GM18867 (cell line): ENCODE measurements around the gene DKK2.
A peak's percentile ranks its signal among the peaks of the same experiment; 100 is the strongest.

Source experiments
- ATAC-seq: cut with Tn5 transposase; IDR thresholded peaks from one replicate; pipeline ENCODE4 v1.9.1; 2021; ENCODE audit warnings: mild to moderate bottlenecking, moderate library complexity; ENCODE audit not compliant: unreplicated experiment

The DKK2 gene

GRCh38 chr4:107035819-107036583 is at the start of gene DKK2:
Gene DKK2 (minus strand): TSS chr4:107036313. CDS start chr4:107035591, 722 bp downstream.
- ATAC-seq, result no peak

- no peak for ATAC-seq
These were observed 41.1 kb upstream of the DKK2 start for GRCh38 chr4:107077192-107077591.

GRCh38 chr4:107072836-107073736 is 37.0 kb upstream of the DKK2 start:
- ATAC-seq, result no peak

GRCh38 chr4:107071108-107071507 is 35.0 kb upstream of the DKK2 start:
- ATAC-seq, result no peak

- ATAC-seq, result peak; percentile 95
These were observed 32.9 kb upstream of the DKK2 start for GRCh38 chr4:107069049-107069448.

GRCh38 chr4:107068116-107068515 is 32.0 kb upstream of the DKK2 start:
- no peak for ATAC-seq

- no peak for ATAC-seq
These were observed 30.5 kb upstream of the DKK2 start for GRCh38 chr4:107066621-107067020.

- ATAC-seq, result no peak
These were observed 29.1 kb upstream of the DKK2 start for GRCh38 chr4:107065201-107065600.

GRCh38 chr4:107060388-107060787 is 24.3 kb upstream of the DKK2 start:
- ATAC-seq, result no peak

- ATAC-seq, result no peak
These were observed 22.7 kb upstream of the DKK2 start for GRCh38 chr4:107058828-107059227.

GRCh38 chr4:107050525-107051135 is 14.5 kb upstream of the DKK2 start:
- peak; percentile 64 for ATAC-seq

- ATAC-seq, result no peak
These were observed 10.1 kb upstream of the DKK2 start for GRCh38 chr4:107046261-107046660.

- no peak for ATAC-seq
These were observed 8.1 kb upstream of the DKK2 start for GRCh38 chr4:107044170-107044569.

GRCh38 chr4:107037199-107037584 is 1.1 kb upstream of the DKK2 start:
- ATAC-seq, result no peak

GRCh38 chr4:107036584-107037198 is 578 bp upstream of the DKK2 start:
- no peak for ATAC-seq

- no peak for ATAC-seq
These were observed 906 bp downstream of the DKK2 start for GRCh38 chr4:107034996-107035818.

- no peak for ATAC-seq
These were observed 1.8 kb downstream of the DKK2 start for GRCh38 chr4:107034091-107034995.

GRCh38 chr4:107027379-107027778 is 8.7 kb downstream of the DKK2 start:
- no peak for ATAC-seq

- ATAC-seq, result no peak
These were observed 17.8 kb downstream of the DKK2 start for GRCh38 chr4:107018344-107018735.
